ENCODE measurements around the gene ZNF692.

DNA sequence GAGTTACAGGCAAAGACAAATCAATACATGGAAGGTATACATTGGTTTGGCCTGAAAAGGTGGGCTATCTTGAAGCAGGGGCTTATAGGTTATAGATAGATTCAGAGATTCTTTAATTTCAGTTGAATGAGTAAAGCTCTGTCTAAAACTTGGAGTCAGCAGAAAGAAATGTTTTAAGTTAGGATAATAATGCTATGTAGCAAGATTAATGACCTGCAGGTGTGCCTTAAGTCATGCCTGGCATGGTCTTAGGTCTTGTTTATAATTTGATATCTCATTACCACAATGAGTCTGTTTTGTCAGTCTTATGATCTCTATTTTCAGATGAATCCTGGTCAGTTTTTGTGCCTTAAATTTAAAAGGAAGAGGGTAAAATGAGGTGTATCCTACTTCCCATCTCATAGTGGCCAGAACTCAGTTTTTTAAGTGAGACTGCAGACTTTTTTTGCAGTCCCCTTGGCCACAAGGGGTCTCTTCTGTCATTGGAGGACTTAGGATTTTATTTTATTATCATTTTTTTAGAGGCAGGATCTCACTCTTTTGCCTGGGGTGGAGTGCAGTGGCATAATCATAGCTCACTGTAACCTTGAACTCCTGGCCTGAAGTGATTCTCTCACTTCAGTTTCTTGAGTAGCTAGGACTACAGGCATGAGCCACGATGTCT is 25.9 kb upstream of the ZNF692 start:
- TF ChIP-seq, protein P1, sequence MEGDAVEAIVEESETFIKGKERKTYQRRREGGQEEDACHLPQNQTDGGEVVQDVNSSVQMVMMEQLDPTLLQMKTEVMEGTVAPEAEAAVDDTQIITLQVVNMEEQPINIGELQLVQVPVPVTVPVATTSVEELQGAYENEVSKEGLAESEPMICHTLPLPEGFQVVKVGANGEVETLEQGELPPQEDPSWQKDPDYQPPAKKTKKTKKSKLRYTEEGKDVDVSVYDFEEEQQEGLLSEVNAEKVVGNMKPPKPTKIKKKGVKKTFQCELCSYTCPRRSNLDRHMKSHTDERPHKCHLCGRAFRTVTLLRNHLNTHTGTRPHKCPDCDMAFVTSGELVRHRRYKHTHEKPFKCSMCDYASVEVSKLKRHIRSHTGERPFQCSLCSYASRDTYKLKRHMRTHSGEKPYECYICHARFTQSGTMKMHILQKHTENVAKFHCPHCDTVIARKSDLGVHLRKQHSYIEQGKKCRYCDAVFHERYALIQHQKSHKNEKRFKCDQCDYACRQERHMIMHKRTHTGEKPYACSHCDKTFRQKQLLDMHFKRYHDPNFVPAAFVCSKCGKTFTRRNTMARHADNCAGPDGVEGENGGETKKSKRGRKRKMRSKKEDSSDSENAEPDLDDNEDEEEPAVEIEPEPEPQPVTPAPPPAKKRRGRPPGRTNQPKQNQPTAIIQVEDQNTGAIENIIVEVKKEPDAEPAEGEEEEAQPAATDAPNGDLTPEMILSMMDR (IDR thresholded peaks at IDR 0.05): no peak
- TF ChIP-seq POLR2AphosphoS5 (IDR thresholded peaks at IDR 0.05) (no peak), POLR2A (IDR thresholded peaks at IDR 0.05) (no peak)

All from prostate gland (tissue), 2 donors.